ENCODE measurements around the gene CD209.

GRCh38 chr19:7781157-7781556, 33.8 kb upstream of the CD209 start:
- TF ChIP-seq EP300 (conservative IDR thresholded peaks at IDR 0.05; ENCODE audit: poor library complexity, severe bottlenecking) (no peak), EZH2 (IDR thresholded peaks at IDR 0.05; ENCODE audit: borderline replicate concordance, insufficient read depth, low read length, poor library complexity, severe bottlenecking) (no peak), POLR2AphosphoS5 (IDR thresholded peaks at IDR 0.05) (no peak), CTCF (IDR thresholded peaks at IDR 0.05; ENCODE audit: poor library complexity, severe bottlenecking) (no peak), RAD21 (conservative IDR thresholded peaks at IDR 0.05) (no peak), MXI1 (conservative IDR thresholded peaks at IDR 0.05; ENCODE audit: poor library complexity, severe bottlenecking) (no peak), REST (IDR thresholded peaks at IDR 0.05; ENCODE audit: borderline replicate concordance) (no peak), TAF1 (IDR thresholded peaks at IDR 0.05; ENCODE audit: low read depth) (no peak), SMC3 (conservative IDR thresholded peaks at IDR 0.05; ENCODE audit: poor library complexity) (no peak)
